CD4-positive, alpha-beta T cell treated with Interleukin-4 for 4 hours (primary cell): ENCODE results near the gene TRPM2.
"Not testable (repeated sequence)": the region's sequence is repeated elsewhere in the genome, so short reads cannot be mapped to it uniquely, and the experiment has no call there.

Experiments used
- DNase-seq: peaks from one replicate; pipeline ENCODE4 v3.0.0-alpha.2; 2020

Gene TRPM2

GRCh38 chr21:44417621-44418107, 64.2 kb downstream of the TRPM2 start:
- not testable (repeated sequence) for DNase-seq

GRCh38 chr21:44418108-44418875, 64.9 kb downstream of the TRPM2 start:
- DNase-seq = no peak

GRCh38 chr21:44418876-44419230, 65.4 kb downstream of the TRPM2 start:
- no peak for DNase-seq

- no peak for DNase-seq
These were observed 66.3 kb downstream of the TRPM2 start for GRCh38 chr21:44419679-44420078.

- DNase-seq = no peak
These were observed 67.2 kb downstream of the TRPM2 start for GRCh38 chr21:44420416-44421205.

- DNase-seq = no peak
These were observed 68.8 kb downstream of the TRPM2 start for GRCh38 chr21:44421901-44422840.

GRCh38 chr21:44423312-44423821, 69.9 kb downstream of the TRPM2 start:
- no peak for DNase-seq

- no peak for DNase-seq
These were observed 70.7 kb downstream of the TRPM2 start for GRCh38 chr21:44423941-44424607.

- no peak for DNase-seq
These were observed 71.3 kb downstream of the TRPM2 start for GRCh38 chr21:44424608-44425306.

GRCh38 chr21:44425307-44425894, 72.0 kb downstream of the TRPM2 start:
- no peak for DNase-seq

- no peak for DNase-seq
These were observed 72.7 kb downstream of the TRPM2 start for GRCh38 chr21:44425895-44426662.

- DNase-seq = no peak
These were observed 73.3 kb downstream of the TRPM2 start for GRCh38 chr21:44426663-44427191.

- DNase-seq = no peak
These were observed 74.1 kb downstream of the TRPM2 start for GRCh38 chr21:44427241-44428120.

GRCh38 chr21:44428281-44428960, 75.0 kb downstream of the TRPM2 start:
- no peak for DNase-seq

- DNase-seq = no peak
These were observed 76.5 kb downstream of the TRPM2 start for GRCh38 chr21:44429894-44430293.

GRCh38 chr21:44431300-44431699, 77.9 kb downstream of the TRPM2 start:
- no peak for DNase-seq

- no peak for DNase-seq
These were observed 79.7 kb downstream of the TRPM2 start for GRCh38 chr21:44432841-44433790.
